RCC 7860 (cell line): ENCODE measurements around the gene PIK3CB.
A peak's percentile ranks its signal among the peaks of the same experiment; 100 is the strongest.

Experiments
- DNase-seq: peaks from one replicate; pipeline ENCODE4 v3.0.0-alpha.2; 2015; ENCODE audit warnings: low spot score
- FAIRE-seq: peaks from 2 replicates; lab custom pipeline; 2012; peaks lifted over from hg19 to GRCh38; lab: Jason Lieb, UNC

The PIK3CB gene

DNA sequence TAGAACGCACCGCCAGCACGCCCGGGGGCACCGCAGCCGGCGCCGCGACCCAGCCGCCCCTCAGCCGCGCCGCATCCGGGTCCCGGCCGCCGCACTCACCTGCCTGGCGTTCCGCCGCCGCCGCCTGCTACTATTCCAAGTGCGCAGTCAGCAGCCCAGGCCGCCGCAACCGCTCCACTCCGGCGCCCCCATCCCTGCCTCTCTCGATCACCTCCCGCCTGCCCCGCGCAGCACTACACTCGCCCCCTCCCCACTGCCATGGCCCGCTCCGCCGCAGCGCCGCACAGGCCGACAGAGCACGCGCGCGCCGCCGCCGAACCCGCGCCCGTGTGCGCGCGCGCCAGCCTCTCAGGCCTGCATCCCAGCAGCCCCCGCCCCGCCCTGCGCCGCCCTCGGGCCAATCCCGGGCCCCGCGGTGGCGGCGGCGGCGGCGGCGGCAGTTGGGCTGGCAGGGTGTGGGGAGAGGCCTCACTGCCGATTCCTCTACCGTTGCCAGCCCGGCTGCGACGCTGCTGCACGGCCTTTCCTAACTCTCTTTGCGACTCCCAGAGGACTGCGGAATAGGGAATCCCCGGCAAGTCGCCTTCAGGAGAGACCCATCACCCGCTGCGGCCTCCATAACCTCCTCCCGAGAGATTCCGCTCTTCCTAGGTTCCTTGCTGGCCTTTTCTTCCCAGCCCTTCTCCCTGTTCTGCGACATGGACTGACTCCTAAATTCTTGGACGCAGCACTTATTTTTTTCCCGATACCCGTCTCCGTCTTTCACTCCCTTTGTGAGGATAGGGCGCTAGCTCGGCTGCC is at the start of gene PIK3CB:
PIK3CB (minus strand) TSS at position 333 of the 801 bp plus-strand sequence. CDS start 75,585 bp downstream, outside the sequence.
- peak; percentile 81 for DNase-seq
- FAIRE-seq, result no peak

DNA sequence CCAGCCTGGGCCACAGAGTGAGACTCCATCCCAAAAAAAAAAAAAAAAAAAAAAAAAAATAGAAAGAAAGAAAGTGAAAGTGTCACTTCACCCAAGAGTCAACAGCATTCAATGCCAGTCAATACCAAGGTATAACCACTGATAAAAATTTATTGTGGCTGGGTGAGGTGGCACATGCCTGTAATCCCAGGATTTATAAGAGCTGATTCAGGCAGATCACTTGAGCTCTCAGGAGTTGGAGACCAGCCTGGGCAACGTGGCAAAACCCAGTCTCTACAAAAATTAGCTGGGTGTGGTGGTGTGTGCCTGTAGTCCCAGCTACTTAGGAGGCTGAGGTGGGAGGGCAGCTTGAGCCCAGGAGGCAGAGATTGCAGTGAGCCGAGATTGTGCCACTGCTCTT is 46.5 kb upstream of the PIK3CB start:
- DNase-seq, result no peak
- FAIRE-seq, result no peak

DNA sequence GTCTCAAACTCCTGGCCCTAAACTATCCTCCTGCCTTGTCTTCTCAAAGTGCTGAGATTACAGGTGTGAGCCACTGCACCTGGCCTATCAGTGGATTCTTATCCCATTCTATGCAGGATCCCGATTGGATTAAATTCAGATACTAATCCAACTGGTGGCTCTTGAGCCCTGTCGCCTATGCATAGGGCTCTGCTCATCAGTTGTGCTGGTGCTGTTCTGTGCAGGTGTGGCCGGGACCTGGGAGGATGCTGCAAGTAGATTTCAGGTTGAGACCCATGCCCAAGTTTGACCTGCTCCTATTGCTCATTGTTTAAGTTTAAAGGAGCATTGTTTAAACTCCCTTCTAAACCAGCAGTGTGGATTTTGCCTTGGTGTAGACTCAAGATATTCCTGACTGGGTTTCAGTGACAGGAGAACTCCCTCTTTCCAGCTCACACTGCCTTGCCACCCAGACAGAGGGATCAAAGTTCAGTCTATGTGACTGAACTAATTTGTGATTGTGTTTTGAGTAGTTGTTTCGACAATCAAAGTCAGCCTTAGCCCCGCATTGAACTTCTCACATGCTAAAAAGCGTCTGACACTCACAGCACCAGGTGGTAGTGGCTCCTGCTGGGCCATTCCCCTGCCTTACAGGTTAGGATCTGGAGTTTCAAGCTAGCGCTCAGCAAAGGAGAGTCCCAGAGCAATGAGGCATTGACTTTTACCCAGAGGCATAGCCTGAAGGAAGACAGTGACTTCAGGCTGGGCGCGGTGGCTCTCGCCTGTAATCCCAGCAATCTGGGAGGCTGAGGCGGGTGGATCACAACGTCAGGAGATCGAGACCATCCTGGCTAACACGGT is 45.0 kb upstream of the PIK3CB start:
- FAIRE-seq (no peak), DNase-seq (no peak)

DNA sequence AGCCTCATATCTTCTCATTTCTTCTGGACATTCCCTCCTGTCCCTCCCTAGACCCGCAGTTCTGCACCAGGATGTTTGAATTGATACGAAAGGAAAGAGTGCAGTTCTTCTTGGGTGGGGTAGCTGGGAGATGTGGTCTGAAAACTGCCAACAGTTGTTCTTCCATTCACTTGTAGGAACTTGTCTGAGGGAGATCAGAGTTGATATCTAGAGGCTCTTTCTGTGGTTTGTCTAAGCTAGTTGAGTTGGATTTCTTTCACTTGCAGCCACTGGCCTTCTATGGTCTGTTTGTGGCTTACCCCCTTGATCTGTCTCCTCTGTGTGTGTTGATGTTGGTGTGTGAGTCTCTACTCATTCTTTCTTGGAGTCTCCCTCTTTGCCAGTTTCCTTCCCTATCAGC is 42.5 kb upstream of the PIK3CB start:
- FAIRE-seq, result no peak

DNA sequence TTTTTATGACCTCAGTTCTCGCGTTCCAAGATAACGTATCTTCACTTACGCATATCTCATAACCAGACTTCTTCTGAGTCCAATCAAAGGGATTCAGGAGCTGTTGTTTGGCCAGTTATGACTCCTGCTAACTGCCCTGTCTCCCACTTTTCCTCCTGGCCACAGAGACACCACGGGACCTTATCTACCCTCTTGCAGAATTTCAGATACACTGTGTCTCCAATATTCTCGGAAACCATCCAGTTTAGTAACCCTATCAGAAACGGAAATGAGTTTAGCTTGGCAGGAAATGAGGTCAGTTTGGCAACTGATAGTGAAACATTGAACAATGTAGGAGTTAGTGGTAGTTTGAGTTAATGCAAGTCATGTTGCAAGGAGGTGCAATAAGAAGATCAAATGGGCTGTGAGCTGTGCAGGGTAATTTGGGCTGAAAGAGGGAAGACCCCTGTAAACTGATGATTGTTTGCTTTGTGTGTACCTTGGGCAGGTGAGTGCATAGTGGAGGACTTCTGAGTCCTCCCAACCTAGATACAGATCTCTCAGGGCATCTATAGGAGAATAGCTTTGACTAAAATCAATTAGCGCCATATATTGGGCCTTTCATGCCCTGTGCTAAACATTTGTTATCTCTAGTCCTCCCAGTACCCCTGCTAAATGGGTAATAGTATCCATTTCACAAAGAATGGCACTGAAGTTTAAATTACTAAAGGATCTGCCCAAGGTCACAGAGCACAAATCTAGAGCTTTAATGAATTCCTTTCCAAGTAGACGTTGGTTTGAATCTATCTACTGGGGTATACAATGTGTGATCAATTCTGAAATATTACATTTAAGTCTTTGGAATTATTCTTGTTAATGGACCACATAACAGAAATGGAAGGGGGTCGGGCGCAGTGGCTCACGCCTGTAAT is 41.3 kb upstream of the PIK3CB start:
- FAIRE-seq, result no peak

More for the DNA sequence above, 42.5 kb upstream of the PIK3CB start:
- DNase-seq, result no peak

DNA sequence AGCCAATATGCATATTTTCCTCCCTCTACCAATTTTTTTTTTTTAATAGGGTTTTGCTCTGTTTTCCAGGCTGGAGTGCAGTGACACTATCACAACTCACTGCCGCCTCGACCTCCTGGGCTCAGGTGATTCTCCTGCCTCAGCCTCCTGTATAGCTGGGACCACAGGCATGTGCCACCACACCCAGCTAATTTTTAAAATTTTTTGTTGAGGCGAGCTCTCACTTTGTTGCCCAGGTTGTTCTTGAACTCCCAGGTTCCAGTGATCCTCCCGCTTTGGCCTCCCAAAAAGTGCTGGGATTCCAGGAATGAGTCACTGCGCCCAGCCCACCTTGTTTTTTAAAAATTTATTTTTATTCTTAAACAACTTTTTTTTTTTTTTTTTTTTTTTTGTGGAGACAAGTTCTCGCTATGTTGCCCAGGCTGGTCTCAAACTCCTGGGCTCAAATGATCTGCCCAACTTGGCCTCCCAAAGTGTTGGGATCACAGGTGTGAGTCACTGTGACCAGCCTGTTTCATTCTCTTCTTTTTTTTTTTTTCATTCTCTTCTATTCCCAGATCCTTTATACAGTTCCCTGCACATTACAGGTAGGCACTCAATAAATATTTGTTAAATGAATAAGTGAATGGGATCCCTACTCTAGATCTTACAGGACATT is 40.5 kb upstream of the PIK3CB start:
- FAIRE-seq, result no peak
- no peak for DNase-seq

More for the DNA sequence above, 41.3 kb upstream of the PIK3CB start:
- DNase-seq, result no peak

DNA sequence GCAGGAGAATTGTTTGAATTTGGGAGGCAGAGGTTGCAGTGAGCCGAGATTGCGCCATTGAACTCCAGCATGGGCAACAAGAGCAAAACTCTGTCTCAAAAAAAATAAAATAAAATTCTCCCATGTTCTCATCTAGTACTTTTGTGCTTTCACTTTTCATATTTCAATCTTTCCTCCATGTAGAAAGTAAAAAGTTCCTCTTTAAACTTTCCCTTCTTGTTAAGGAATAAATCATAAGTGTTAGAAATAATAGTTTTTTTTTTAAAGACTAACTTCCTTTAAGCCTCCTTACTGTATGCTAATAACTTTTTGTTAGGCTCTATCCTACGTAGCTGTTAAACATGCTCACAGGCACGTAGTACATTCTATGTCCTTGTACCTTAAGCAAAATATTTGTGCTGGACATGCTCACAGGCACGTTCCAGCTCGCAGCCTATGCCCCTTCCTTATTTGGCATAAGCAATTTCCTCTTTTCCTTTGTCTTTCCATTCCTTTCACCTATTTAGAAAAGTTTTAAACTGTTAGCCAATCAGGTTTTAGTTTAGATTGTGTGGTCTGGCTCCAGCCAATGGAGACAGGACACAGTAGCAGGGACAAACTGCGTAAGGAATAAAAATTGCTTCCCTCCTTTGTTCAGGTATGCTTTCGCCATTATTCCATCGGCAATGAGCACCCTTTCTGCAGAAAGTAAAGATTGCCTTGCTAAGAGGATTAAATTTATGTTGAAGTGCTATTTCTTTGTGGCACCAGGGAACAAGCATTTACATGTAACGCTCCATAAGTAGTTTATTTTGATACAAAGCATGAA is 38.9 kb upstream of the PIK3CB start:
- no peak for FAIRE-seq
- DNase-seq, result no peak

DNA sequence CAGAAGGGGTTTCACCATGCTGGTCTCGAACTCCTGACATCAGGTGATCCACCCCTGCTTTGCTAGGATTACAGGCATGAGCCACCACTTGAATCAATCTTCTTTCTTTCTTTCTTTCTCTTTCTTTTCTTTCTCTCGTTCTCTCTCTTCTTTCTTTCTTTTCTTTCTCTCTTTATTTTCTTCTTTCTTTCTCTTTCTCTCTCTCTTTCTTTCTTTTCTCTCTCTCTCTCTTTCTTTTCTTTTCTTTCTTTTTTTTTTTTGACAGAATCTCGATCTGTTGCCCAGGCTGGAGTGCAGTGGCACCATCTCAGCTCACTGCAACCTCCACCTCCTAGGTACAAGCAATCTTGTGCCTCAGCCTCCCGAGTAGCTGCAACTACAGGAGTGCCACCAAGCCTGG is 37.9 kb upstream of the PIK3CB start:
- no peak for FAIRE-seq
- no peak for DNase-seq

DNA sequence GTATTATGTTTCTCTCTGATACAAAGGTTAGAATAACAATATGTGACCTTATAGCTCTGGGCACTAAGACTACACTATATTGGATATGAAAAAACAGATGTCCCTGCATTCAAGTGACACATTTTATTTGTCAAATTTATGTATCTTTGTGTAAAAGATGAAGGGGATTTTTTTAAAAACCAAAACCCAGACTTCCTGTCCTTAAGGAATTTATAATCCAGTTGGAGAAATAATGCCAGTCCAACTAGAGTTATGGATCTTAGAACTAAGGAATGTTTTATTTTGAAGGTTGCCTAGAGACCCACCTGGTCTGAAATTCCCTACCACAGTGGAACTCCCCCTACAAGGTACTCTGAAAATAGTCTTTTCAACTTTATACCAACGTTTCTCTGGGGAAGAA is 33.3 kb upstream of the PIK3CB start:
- DNase-seq, result peak; percentile 20
- no peak for FAIRE-seq

DNA sequence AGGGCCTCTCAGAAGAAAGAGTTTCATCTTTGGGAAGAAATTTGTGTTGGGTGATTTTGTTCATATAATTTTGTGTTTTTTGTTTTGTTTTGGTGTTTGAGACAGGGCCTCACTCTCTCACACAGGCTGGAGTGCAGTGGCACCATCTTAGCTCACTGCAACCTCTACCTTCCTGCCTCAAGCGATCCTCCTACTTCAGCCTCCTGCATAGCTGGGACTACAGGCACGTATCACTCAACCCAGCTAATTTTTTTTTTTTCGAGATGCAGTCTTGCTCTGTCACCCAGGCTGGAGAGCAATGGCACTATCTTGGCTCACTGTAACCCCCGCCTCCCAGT is 29.0 kb upstream of the PIK3CB start:
- FAIRE-seq, result no peak
- DNase-seq, result no peak

DNA sequence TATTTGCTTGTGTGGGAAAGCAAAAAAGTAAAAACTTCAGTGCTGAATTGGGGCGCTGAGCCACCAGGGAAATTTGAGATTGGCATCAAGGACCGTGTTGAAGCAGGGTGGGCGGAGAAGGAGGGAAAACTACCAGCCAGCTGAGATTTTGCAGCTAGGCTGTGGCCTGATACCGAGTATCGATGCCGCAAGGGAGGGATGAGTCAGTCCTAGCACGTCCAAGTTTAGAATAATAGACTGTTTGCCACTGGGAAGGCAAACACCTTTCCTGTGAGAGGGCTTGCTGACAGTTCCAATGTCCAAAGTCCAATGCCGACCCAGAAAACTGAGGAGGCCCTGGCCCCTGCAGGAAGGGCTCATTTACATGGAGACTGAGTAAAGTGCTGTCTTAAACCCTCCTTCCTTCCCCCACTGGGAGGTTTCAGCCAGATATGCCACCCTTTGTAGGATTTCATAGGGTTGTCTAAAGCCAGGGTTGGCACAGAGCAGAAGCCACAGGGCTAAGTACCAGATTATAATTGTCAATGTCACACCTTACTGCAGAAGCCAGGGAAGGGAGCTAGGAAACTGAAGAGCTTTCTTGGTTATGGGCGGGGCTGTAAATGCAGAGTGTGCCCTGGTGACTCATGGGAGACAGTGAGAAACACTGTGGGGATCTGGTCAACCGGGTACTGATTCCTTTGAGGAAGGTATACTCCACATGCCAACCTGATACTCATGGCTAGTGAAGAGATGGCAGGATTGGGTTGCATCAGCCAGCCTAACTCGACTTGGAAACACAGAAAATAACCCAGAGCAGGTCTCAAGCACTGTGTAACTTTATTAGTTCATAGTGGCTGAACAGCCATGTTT is 28.4 kb upstream of the PIK3CB start:
- FAIRE-seq (peak; percentile 72), DNase-seq (peak; percentile 81)

DNA sequence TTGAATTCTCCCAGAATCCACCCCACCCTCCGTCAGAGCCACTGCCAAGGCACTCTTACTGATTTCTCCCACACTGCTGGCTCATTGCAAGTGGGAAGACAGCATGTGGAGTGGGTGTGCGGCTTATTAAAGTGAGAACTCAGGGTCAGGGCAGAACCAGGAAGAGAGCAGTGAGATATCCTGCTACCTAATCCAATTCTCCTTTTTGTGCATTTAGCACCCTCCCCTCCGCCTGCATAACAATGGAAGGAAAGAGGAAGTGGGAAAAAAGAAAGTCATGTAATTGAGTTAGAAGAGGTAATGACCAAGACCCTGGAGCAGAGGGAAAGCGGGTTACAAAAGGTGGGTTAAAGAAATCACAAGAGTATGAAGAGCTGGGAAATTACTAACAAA is 27.8 kb upstream of the PIK3CB start:
- no peak for DNase-seq
- no peak for FAIRE-seq

DNA sequence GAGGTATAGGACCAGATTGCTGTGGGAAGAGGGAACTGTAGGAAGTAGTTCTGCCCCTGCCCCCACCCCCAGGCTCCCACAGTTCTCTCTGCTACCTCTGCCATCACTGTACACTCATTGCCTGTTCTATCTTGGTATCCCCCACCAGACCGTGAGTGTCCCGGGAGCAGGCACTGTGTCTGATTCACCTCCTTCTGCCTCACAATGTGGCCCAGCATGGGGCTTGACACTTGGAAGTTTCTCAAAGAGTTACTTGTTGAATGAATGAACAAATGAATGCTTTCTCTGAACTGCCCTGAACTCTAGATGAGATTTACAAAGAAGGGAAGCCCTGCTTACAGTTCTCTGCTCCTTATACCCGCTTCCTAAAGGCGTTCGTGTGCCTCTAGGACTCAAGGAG is 27.1 kb upstream of the PIK3CB start:
- FAIRE-seq, result peak; percentile 76
- DNase-seq, result peak; percentile 83

DNA sequence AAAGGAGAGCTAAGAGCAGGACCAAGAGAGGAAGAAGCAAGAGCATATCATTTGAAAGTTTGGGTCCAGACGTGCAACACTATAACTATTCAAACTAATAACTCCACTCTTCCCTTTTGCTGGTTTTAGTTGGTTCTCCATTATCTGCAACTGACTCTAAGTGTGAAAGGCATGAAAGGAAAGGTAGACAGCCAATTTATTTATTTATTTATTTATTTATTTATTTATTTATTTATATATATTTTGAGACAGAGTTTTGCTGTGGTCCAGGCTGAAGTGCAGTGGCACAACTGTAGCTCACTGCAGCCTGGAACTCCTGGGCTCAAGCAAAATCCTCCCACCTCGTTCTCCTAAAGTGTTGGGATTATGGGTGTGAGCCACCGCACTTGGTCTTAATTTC is 22.1 kb upstream of the PIK3CB start:
- FAIRE-seq (no peak), DNase-seq (no peak)

DNA sequence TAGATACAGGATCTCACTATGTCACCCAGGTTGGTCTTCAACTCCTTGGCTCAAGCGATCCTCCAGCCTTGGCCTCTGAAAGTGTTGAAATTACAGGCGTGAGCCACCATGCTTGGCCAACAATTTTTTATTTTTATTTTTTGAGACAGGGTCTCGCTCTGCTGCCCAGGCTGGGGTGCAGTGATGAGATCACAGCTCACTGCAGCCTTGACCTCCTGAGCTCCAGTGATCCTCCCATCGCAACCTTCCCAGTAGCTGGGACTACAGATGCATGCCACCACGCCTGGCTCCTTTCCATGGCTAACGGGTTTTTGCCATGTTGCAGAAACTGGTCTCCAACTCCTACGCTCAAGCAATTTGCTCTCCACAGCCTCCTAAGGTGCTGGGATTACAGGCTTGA is 20.2 kb upstream of the PIK3CB start:
- FAIRE-seq, result no peak
- DNase-seq, result no peak

DNA sequence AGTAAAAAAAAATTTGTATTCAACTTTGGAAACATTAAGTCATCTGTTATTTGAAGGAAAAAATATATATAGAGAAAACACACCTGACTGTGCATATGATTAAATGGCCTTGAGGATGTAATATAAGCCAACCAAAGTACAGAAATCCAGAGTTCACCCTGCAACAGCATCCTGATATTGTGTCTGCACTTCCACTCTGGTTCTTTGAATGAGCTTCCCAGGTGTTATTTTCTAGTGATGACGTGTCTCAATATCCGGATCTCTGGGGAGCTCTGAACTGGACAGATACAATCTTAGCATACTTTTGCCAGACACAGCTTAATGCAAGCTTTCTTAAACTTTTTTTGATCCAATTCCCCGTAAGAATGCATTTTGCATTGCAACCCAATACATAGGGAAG is 19.5 kb upstream of the PIK3CB start:
- no peak for FAIRE-seq

DNA sequence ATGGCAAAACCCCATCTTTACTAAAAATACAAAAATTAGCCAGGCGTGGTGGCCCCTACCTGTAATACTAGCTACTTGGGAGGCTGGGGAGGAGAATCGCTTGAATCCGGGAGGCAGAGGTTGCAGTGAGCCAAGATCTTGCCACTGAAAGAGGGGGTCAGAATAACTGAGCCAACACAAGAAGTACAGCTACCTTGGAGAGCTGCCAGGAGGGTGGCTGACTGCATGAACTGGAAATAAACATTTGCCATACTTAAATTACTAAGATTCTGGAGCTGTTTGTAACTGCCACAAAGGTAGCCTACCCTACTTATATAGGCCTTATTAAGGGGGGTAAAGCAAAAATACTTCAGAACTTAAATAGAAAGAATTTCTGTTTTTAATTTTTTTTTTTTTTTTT is 15.4 kb upstream of the PIK3CB start:
- FAIRE-seq, result no peak
- no peak for DNase-seq

More for the DNA sequence above, 19.5 kb upstream of the PIK3CB start:
- DNase-seq, result no peak

DNA sequence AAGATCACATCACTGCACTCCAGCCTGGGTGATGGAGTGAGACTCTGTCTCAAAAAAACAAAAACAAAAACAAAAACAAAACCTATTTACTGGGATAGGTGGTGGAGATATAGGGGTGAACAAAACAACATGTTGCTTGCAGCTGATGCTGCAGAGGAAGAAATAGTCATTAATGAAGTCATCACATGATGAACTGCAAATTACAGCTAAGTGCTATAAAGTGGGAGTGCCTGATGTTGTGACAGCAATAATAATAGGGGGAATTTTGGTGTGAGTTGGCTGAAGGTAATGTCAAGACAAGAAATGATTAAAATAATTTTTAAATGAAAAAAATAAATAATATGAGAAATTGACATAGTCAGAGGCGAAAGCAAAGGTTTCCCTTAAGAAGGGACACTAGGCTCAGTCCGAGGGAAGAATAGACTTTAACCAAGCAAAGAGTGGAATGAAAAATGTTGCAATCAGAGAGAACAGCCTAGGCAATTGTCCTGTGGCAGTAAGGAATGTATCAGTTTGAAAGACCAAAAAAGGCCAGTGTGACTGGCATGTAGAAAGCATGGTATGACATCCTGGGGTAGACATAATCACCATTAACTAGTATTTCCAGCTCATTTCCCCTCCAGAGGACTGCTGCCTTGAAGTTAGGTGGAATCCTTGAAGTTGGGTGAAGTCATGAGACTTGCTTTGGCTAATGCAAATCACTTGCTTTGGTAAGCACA is 14.7 kb upstream of the PIK3CB start:
- no peak for DNase-seq
- FAIRE-seq, result no peak
